Adrenal gland (tissue), 12 donors: ENCODE measurements around the gene SLC45A2. TPM values are rescaled to one million over a fixed set of nuclear protein-coding genes. Genes with fewer than 3 reads are reported as not detected.

Experiments used
- DNase-seq, 7 donors: peaks; one replicate each; pipeline ENCODE4 v3.0.0-alpha.2; 2019 to 2020
- H3K27ac ChIP-seq, 5 donors: fragments of 200-600 bp; sonication (generic) in 4 of 5; 1 replicate in 3 of 5; 2 replicates in 2 of 5; pipeline versions ENCODE4 v1.5.1 to v1.8.0; 2016 to 2020; ENCODE audit warnings: mild to moderate bottlenecking in 1 of 5
- H3K27me3 ChIP-seq: fragments of 200-600 bp; 2 replicates; pipeline ENCODE4 v1.8.0; 2021
- H3K36me3 ChIP-seq, 2 donors: fragments of 200-600 bp; replicated peaks in 1 of 2; 1 replicate in 1 of 2; 2 replicates in 1 of 2; pipeline versions ENCODE4 v1.5.1 to v1.8.0; 2018 to 2022
- H3K4me1 ChIP-seq, 2 donors: fragments of 200-600 bp; replicated peaks in 1 of 2; 1 replicate in 1 of 2; 2 replicates in 1 of 2; pipeline versions ENCODE4 v1.5.1 to v1.8.0; 2018 to 2021
- H3K4me3 ChIP-seq, 4 donors: fragments of 200-600 bp; sonication (generic) in 3 of 4; one replicate each; pipeline ENCODE4 v1.5.1; 2016 to 2018
- H3K9me3 ChIP-seq, 3 donors: fragments of 200-600 bp; sonication (generic) in 1 of 3; replicated peaks in 1 of 3; 1 replicate in 2 of 3; 2 replicates in 1 of 3; pipeline versions ENCODE4 v1.5.1 to v1.8.0; 2016 to 2021
- POLR2A ChIP-seq, 2 donors: fragments of 450-650 bp; IDR thresholded peaks; one replicate each; pipeline ENCODE4 v1.6.1; 2017; ENCODE audit warnings: antibody characterized with exemption in 2 of 2, mild to moderate bottlenecking in 2 of 2, moderate library complexity in 1 of 2
- WGBS, 4 donors: extraction: QIAGEN DNeasy Blood & Tissue Kit in 2 of 4; methylation state at CpG; one replicate each; pipeline versions ENCODE4 v1.1.5 to v1.1.7; 2013 to 2017; 5-methylcytosine and 5-hydroxymethylcytosine counted together
- intact Hi-C, 2 donors: fragments of 100-400 bp; cut with DNase I; formaldehyde crosslinking; loops; one replicate each; pipeline versions ENCODE4 v1.14.1 to v1.15.0; 2022 to 2023
- polyA plus RNA-seq, 3 donors: library from polyadenylated mRNA; stranded (reverse); fragments of 200-250 nt in 2 of 3; fragments of 350-450 nt in 1 of 3; fragmentation: Illumina TruSeq in 1 of 3; extraction: RNeasy Lipid Tissue Mini Kit (QIAGEN cat#74804) in 1 of 3; gene quantifications; one replicate each; pipeline ENCODE4 v1.2.3, GENCODE V29; 2013 to 2014
- total RNA-seq, 9 donors: library from RNA; depleted of rRNA in 4 of 9; stranded (reverse); fragments of >200 nt in 4 of 9; fragments of 120-200 nt in 1 of 9; fragmentation: NEBNext Ultra II Directional in 1 of 9; extraction: Animal tissue kit (Norgen Biotek cat#: 25700) in 1 of 9; gene quantifications; one replicate each; pipeline versions ENCODE4 v1.1.0 to v1.2.4, GENCODE V29; 2013 to 2023
- TF ChIP-seq, protein P1 (sequence below), 6 experiments: fragments of 450-650 bp in 4 of 6; fragments of 200-600 bp in 2 of 6; sonication (generic) in 1 of 6; IDR thresholded peaks; 1 replicate in 5 of 6; 2 replicates in 1 of 6; pipeline versions ENCODE4 v1.5.1 to v1.8.0; 2016 to 2021; ENCODE audit warnings: antibody characterized with exemption in 6 of 6, mild to moderate bottlenecking in 2 of 6, moderate library complexity in 1 of 6
- donor health status: healthy with polysubstance abuse.
- donor health status: Bipolar disorder and iron deficiency.
- donor health status: DM: yes; HTN: yes; CAD: no.
- donor health status: DM: no; HTN: no; CAD: no.
- donor health status: DM: no; HTN: no; CAD: no.
- donor health status: DM: yes; HTN: yes; CAD: no.

SLC45A2 gene
- total and polyA plus RNA-seq, 12 donors: 0.03 to 0.44 (median 0.16) TPM; not detected in 9

DNA sequence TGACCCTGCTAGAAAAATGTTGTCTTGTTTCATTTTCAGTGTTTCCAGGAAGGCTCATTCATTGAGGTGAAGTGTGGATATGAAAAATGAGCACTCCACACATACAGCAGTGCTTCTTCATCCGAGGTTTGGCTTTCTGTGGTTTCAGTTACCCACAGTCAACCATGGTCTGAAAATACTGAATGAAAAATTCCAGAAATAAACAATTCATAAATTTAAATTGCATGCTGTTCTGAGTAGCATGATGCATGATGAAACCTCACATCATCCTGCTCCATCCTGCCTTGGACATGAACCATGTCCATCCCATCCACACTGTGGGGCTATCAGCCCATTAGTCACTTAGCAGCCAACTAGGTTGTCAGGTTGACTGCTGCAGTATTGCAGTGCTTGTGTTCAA lies 10.4 kb upstream of the SLC45A2 start:
- no peak for TF ChIP-seq POLR2A (IDR thresholded peaks at IDR 0.05)
- TF ChIP-seq, protein P1, sequence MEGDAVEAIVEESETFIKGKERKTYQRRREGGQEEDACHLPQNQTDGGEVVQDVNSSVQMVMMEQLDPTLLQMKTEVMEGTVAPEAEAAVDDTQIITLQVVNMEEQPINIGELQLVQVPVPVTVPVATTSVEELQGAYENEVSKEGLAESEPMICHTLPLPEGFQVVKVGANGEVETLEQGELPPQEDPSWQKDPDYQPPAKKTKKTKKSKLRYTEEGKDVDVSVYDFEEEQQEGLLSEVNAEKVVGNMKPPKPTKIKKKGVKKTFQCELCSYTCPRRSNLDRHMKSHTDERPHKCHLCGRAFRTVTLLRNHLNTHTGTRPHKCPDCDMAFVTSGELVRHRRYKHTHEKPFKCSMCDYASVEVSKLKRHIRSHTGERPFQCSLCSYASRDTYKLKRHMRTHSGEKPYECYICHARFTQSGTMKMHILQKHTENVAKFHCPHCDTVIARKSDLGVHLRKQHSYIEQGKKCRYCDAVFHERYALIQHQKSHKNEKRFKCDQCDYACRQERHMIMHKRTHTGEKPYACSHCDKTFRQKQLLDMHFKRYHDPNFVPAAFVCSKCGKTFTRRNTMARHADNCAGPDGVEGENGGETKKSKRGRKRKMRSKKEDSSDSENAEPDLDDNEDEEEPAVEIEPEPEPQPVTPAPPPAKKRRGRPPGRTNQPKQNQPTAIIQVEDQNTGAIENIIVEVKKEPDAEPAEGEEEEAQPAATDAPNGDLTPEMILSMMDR (IDR thresholded peaks at IDR 0.05): no peak

DNA sequence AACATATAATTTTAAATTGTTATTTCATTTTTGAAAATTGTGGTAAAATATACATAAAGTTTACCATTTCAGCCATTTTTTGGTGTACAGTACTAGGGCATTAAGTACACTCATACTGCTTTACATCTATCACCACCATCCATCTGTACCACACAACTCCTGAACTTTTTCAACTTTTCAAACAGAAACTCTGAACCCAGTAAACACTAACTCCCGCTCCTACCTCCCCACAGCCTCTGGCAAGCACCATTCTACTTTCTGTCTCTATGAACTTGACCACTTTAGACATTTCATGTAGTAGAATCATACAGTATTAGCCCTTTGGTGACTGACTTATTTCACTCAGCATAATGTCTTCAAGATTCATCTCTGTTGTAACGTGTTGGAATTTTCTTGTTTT lies 8.4 kb upstream of the SLC45A2 start:
- no peak for DNase-seq
- 91 to 94% (median 92%) methylated on average over 2 of the region's 2 CpGs for WGBS, 4 donors
- Histone ChIP-seq H3K4me3 (no peak overlapping the region), H3K9me3 (no peaks in the 10 kb centered on the region), H3K4me1 (no peaks in the 10 kb centered on the region), H3K36me3 (peaks cover 0 to 8% of the 10 kb centered on the region in 2 donors), H3K27me3 (no peaks in the 10 kb centered on the region), H3K27ac (no peak overlapping the region)
- intact Hi-C loops: no loop called here
- TF ChIP-seq, protein P1 (IDR thresholded peaks at IDR 0.05): no peak
- no peak for TF ChIP-seq POLR2A (IDR thresholded peaks at IDR 0.05)

More for the DNA sequence above, 10.4 kb upstream of the SLC45A2 start:
- WGBS, 4 donors: 50 to 73% (median 52%) methylated on average over 1 of the region's 1 CpG
- no peak overlapping the region for H3K4me3 ChIP-seq
- no peaks in the 10 kb centered on the region for H3K9me3 ChIP-seq
- no peaks in the 10 kb centered on the region for H3K27me3 ChIP-seq
- DNase-seq: no peak
- H3K36me3 ChIP-seq: no peaks in the 10 kb centered on the region
- intact Hi-C loops: loop anchor here in 1 of 2 donors (5.0 kb wide), 1 partner anchor 472 kb away; no protein-coding TSS in a partner anchor
- H3K27ac ChIP-seq: no peak overlapping the region
- no peaks in the 10 kb centered on the region for H3K4me1 ChIP-seq

DNA sequence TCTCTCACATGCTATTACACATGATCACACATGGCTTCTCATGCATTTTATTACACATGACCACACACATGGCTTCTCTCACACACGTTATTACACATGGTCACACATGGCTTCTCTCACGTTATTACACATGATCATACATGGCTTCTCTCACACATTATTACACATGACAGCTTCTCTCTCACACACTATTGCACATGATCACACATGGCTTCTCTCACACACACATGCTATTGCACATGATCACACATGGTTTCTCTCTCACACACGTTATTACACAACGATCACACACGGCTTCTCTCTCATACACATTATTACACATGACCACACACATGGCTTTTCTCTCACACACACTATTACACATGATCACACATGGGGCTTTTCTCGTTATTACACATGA lies 954 bp upstream of the SLC45A2 start:
- 93 to 96% (median 95%) methylated on average over 6 of the region's 6 CpGs for WGBS, 4 donors
- intact Hi-C loops: no loop called here
- H3K4me3 ChIP-seq: no peak overlapping the region
- TF ChIP-seq, protein P1 (IDR thresholded peaks at IDR 0.05): no peak
- TF ChIP-seq POLR2A (IDR thresholded peaks at IDR 0.05): no peak
- no peaks in the 10 kb centered on the region for H3K4me1 ChIP-seq
- peaks cover 0 to 22% of the 10 kb centered on the region in 2 donors for H3K36me3 ChIP-seq
- no peaks in the 10 kb centered on the region for H3K27me3 ChIP-seq
- no peak for DNase-seq
- no peak overlapping the region for H3K27ac ChIP-seq
- H3K9me3 ChIP-seq: no peaks in the 10 kb centered on the region

DNA sequence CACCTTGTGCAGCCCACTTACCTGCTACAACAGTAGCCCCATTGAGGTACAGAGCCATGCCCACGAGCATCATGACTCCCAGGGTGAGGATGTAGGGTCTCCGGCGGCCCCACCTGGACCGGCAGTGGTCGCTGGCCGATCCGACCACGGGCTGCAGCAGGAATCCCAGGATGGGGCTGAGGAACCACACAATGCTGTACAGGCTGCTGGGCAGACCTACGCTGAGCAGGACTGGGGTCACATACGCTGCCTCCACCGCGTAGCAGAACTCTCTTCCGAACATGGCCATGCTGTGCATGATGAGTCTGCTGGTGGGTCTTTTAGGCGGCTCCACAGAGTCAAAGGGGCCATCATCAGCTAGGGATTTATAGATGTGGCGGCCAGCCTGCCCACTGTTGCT lies 315 bp downstream of the SLC45A2 start:
- intact Hi-C loops: no loop called here
- Histone ChIP-seq H3K27ac (no peak overlapping the region), H3K4me1 (no peaks in the 10 kb centered on the region), H3K9me3 (no peaks in the 10 kb centered on the region), H3K36me3 (peaks cover 0 to 22% of the 10 kb centered on the region in 2 donors), H3K4me3 (no peak overlapping the region), H3K27me3 (no peaks in the 10 kb centered on the region)
- TF ChIP-seq, protein P1 (IDR thresholded peaks at IDR 0.05): no peak
- no peak for TF ChIP-seq POLR2A (IDR thresholded peaks at IDR 0.05)
- WGBS, 4 donors: 89 to 95% (median 94%) methylated on average over 14 to 15 of the region's 15 CpGs; no CpG with 5 or more reads in 1 of the 4 donors
- no peak for DNase-seq
